HUES64 (cell line): ENCODE results near the gene GRK1.

ENCODE experiments used
- H3K27ac ChIP-seq: 2 replicates; pipeline ENCODE4 v1.7.0; 2013; ENCODE audit warnings: low read depth, low read length, inconsistent platforms
- H3K27me3 ChIP-seq: 2 replicates; pipeline ENCODE4 v1.6.1; 2013; ENCODE audit warnings: mild to moderate bottlenecking, low read length; ENCODE audit not compliant: insufficient read depth
- H3K36me3 ChIP-seq: 2 replicates; pipeline ENCODE4 v1.6.1; 2013; ENCODE audit warnings: mild to moderate bottlenecking, low read length; ENCODE audit not compliant: insufficient read depth
- H3K4me1 ChIP-seq: 2 replicates; pipeline ENCODE4 v1.6.1; 2013; ENCODE audit warnings: mild to moderate bottlenecking, low read length, moderate library complexity; ENCODE audit not compliant: insufficient read depth
- H3K4me3 ChIP-seq: 2 replicates; pipeline ENCODE4 v1.5.1; 2013; ENCODE audit warnings: mild to moderate bottlenecking, low read length, moderate library complexity
- H3K9ac ChIP-seq: 2 replicates; pipeline ENCODE4 v1.6.1; 2013; ENCODE audit warnings: mild to moderate bottlenecking, low read depth, low read length
- H3K9me3 ChIP-seq: 2 replicates; pipeline ENCODE4 v1.6.1; 2013; ENCODE audit warnings: low read depth, low read length; ENCODE audit not compliant: insufficient read depth
- WGBS: fragments of 150-250, 120-280 bp; methylation state at CpG from one replicate; pipeline ENCODE4 v1.1.7; 2013; ENCODE audit warnings: missing lambda C conversion rate; 5-methylcytosine and 5-hydroxymethylcytosine counted together

Gene GRK1

DNA sequence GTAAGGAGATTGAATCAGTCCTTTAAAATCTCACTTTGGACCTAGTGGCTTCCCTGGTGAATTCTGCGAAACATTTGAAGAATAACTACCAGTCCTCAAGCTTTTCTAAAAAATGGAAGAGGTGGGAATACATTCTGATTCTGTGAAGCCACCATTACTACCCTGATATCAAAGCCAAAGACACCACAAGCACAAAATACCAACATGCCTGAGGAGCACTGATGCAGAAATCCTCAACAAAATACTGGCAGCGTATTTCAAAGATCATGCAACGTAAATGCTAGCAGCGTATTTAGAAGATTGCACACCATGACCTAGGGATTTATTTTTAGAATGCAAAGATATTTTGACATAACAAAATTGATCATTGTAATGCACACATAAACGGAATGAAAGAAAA is 23.4 kb upstream of the GRK1 start:
- Histone ChIP-seq H3K36me3 (peaks cover 41% of the 10 kb centered on the region), H3K27me3 (no peaks in the 10 kb centered on the region), H3K4me1 (no peaks in the 10 kb centered on the region), H3K9ac (no peak overlapping the region), H3K9me3 (peaks cover 53% of the 10 kb centered on the region), H3K4me3 (no peak overlapping the region), H3K27ac (no peak overlapping the region)
- 99% methylated on average over 4 of the region's 5 CpGs for WGBS

GRCh38 chr13:113644800-113645199 is 22.2 kb upstream of the GRK1 start:
- peaks cover 48% of the 10 kb centered on the region for H3K9me3 ChIP-seq
- no peak overlapping the region for H3K4me3 ChIP-seq
- WGBS: 100% methylated on average over 1 of the region's 1 CpG
- H3K9ac ChIP-seq: no peak overlapping the region
- H3K4me1 ChIP-seq: no peaks in the 10 kb centered on the region
- no peaks in the 10 kb centered on the region for H3K27me3 ChIP-seq
- H3K36me3 ChIP-seq: peaks cover 29% of the 10 kb centered on the region
- H3K27ac ChIP-seq: no peak overlapping the region

- H3K4me1 ChIP-seq: no peaks in the 10 kb centered on the region
- H3K36me3 ChIP-seq: peaks cover 24% of the 10 kb centered on the region
- H3K4me3 ChIP-seq: no peak overlapping the region
- H3K27ac ChIP-seq: no peak overlapping the region
- H3K9ac ChIP-seq: no peak overlapping the region
- WGBS: 95% methylated on average over 9 of the region's 9 CpGs
- no peaks in the 10 kb centered on the region for H3K27me3 ChIP-seq
- H3K9me3 ChIP-seq: peaks cover 48% of the 10 kb centered on the region
These were observed 21.7 kb upstream of the GRK1 start for GRCh38 chr13:113645329-113645728.

DNA sequence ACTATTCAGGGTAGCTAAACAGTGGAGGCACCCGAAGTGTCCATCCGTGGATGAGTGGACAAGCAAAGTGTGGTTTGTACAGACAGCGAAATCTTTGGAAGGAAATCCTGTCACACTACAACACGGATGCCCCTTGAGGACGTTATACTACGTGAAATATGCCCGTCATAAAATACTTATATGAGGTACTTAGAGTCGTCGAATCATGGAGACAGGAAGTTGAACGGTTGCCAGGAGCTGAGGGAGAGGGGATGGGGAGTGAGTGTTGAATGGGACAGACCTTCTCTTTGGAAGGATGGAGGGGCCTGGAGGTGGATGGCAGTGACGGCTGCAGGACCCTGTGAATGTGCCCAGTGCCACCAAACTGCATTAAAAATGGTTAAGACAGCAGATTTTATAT is 20.6 kb upstream of the GRK1 start:
- Histone ChIP-seq H3K4me1 (no peaks in the 10 kb centered on the region), H3K27me3 (no peaks in the 10 kb centered on the region), H3K4me3 (no peak overlapping the region), H3K9me3 (peaks cover 42% of the 10 kb centered on the region), H3K27ac (no peak overlapping the region), H3K36me3 (peaks cover 14% of the 10 kb centered on the region), H3K9ac (no peak overlapping the region)
- 92% methylated on average over 11 of the region's 11 CpGs for WGBS

- WGBS: 98% methylated on average over 10 of the region's 10 CpGs
- H3K4me3 ChIP-seq: no peak overlapping the region
- H3K27ac ChIP-seq: no peak overlapping the region
- H3K9me3 ChIP-seq: peaks cover 37% of the 10 kb centered on the region
- peaks cover 9% of the 10 kb centered on the region for H3K36me3 ChIP-seq
- H3K4me1 ChIP-seq: no peaks in the 10 kb centered on the region
- no peaks in the 10 kb centered on the region for H3K27me3 ChIP-seq
- no peak overlapping the region for H3K9ac ChIP-seq
These were observed 20.1 kb upstream of the GRK1 start for GRCh38 chr13:113646921-113647340.

DNA sequence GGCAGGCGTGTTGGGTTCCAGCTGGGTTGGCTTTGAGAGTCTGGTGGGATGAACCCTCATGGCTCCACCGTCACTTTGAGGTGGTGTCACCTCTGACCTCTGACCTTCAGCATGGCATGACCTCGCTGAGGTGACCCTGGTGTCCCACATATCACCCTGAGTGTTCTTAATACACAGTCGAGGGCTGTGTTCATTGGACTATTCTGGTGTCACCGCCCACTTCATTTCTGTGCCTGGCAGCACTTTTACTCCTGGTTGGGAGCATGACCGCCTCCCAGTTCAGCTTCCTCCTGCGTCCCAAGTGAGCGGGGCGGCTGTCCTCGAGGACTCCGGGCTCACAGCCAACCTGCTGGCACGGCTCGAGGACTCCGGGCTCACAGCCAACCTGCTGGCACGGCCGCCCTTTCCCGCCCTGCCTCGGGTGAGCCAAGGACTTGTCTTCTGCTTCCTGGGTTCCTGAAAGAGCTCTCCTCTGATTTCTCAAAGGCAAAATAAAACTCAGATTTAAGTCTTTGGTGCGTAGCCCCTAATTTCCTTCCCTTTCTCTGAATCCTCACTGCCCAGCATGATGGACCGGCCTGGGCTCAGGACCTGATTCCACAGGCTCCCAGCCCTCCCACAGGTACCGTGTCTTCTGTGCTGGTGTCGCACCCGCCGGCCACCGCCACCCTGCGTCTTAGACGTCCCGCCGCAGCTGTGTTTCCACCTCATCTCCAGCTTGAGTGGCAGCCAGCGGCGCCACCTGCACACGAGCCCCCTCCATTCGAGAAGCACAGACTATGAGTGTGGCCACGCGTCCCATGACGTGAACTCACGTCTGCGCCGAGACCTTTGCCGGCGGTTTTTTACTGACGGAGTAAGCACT is 19.4 kb upstream of the GRK1 start:
- no peak overlapping the region for H3K4me3 ChIP-seq
- H3K27me3 ChIP-seq: no peaks in the 10 kb centered on the region
- no peak overlapping the region for H3K9ac ChIP-seq
- H3K36me3 ChIP-seq: 0 out of 2 replicates have a peak, but pooled peaks cover 2% of the 10 kb centered on the region
- 95% methylated on average over 42 of the region's 42 CpGs for WGBS
- no peaks in the 10 kb centered on the region for H3K4me1 ChIP-seq
- peaks cover 30% of the 10 kb centered on the region; the same call in 1 of the 2 replicates for H3K9me3 ChIP-seq
- no peak overlapping the region for H3K27ac ChIP-seq

DNA sequence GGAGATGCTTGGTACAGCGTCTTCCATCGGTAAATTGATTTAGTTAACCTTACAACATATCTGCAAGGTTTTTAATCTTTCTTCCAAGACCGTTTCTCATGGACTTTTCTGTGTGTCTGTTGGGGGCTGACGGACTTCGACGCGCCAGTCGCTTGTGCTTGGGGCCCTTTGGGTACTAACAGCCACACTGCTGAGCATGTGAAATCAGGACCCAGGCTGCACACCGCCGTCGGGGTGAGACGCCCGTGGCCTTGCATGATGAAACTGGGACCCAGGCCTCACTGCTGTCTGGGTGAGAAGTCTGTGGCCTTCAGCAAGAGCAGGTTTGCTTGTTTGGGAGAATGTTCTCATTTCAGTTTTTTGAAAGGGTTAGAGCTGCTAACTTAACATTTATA is 18.8 kb upstream of the GRK1 start:
- Histone ChIP-seq H3K4me3 (no peak overlapping the region), H3K27ac (no peak overlapping the region), H3K9me3 (peaks cover 24% of the 10 kb centered on the region; the same call in 1 of the 2 replicates), H3K9ac (no peak overlapping the region), H3K36me3 (no peaks in the 10 kb centered on the region), H3K4me1 (no peaks in the 10 kb centered on the region), H3K27me3 (no peaks in the 10 kb centered on the region)
- WGBS: 92% methylated on average over 13 of the region's 13 CpGs

DNA sequence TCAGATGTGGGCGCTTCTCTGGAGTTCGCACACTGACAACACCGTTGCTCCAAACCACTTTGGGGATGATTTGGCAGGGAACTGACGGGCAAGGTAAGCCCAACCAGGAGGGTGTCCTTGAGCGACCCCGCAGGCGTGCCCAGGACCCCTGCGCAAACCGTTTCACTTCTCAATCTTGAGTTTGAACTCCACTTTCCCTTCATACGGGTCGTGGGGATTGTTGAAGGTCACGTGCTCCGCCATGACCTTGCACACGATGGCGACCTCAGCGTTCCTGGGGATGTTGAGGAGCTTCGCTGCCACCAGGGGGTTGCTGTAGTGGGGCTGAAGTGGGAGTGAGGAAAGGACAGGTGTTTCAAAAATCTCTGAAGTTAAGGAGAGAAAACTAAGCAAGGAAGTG is 17.8 kb upstream of the GRK1 start:
- Histone ChIP-seq H3K4me1 (no peaks in the 10 kb centered on the region), H3K27ac (no peak overlapping the region), H3K4me3 (no peak overlapping the region), H3K9me3 (peaks cover 15% of the 10 kb centered on the region; the same call in 1 of the 2 replicates), H3K36me3 (no peaks in the 10 kb centered on the region), H3K9ac (no peak overlapping the region), H3K27me3 (no peaks in the 10 kb centered on the region)
- WGBS: 94% methylated on average over 17 of the region's 17 CpGs

GRCh38 chr13:113650275-113650674 is 16.7 kb upstream of the GRK1 start:
- Histone ChIP-seq H3K4me3 (no peak overlapping the region), H3K36me3 (no peaks in the 10 kb centered on the region), H3K27me3 (no peaks in the 10 kb centered on the region), H3K27ac (no peak overlapping the region), H3K9ac (no peak overlapping the region), H3K4me1 (no peaks in the 10 kb centered on the region), H3K9me3 (0 out of 2 replicates have a peak, but pooled peaks cover 5% of the 10 kb centered on the region)
- WGBS: 92% methylated on average over 15 of the region's 15 CpGs

DNA sequence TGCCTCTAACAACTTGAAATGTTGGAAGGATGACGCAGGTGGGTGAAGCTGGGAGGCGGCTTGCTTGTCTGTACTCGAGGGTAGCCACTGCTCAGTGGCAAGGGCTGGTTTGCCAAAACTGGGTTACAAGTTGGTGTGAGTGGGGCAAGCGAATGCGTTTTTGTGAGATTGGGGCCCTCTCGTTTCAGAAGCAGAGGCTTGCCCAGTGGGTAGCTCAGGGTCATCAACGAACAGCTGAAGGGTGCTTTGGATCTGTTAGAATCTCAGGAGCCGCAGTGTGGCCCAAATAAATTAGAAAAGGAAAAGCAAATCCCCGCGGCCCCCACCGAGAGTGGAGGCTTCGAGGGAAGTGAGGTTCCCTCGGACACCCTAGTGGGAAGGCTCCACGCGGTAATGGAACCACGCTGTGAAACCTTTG is 16.3 kb upstream of the GRK1 start:
- Histone ChIP-seq H3K9me3 (0 out of 2 replicates have a peak, but pooled peaks cover 4% of the 10 kb centered on the region), H3K4me3 (no peak overlapping the region), H3K27ac (no peak overlapping the region), H3K9ac (no peak overlapping the region), H3K27me3 (no peaks in the 10 kb centered on the region), H3K36me3 (no peaks in the 10 kb centered on the region), H3K4me1 (no peaks in the 10 kb centered on the region)
- WGBS: 96% methylated on average over 16 of the region's 16 CpGs

DNA sequence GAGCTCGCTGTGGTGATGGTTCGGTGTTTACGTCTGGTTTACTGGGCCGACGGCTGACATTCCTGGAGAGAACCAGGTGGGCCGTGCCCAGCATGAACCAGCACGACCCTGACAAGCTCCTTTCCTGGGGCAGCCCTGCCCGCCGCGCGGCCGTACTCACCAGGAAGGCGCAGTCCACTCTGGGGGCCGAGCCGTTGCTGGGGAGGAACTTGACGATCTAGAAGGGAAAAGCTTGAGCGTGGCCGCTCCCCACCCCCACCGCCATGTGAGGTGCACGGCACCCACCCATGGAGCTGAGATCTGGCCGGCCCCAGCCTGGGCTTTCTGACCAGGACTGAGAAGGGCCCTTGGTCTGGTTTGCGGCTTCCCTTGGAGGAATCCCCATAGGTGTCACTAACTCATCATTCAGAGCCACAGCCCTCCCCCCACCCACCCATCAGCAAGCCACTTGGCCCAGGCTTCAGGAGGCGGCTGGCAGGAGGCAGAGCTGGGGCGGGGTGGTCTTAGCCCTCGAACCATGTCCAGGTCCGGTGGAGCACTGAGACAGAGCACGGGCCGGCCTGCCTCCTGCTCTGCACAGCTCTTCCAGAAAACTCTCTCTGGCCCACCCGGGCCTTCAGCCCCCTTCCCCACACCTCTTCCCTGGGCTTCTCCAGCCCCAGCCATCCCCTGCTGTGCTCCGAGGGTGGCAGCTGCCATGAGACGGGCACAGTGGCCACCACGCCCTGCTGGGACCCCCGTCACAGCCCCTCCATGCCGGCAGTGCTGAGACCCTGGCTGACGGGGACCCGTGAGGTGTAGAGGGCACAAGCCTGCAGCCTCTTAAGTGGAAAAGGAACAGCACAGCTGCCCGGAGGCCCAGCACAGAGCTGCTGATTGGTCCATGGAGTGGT is 15.3 kb upstream of the GRK1 start:
- H3K27me3 ChIP-seq: no peaks in the 10 kb centered on the region
- H3K9me3 ChIP-seq: no peaks in the 10 kb centered on the region
- no peak overlapping the region for H3K27ac ChIP-seq
- no peaks in the 10 kb centered on the region for H3K36me3 ChIP-seq
- H3K9ac ChIP-seq: no peak overlapping the region
- no peak overlapping the region for H3K4me3 ChIP-seq
- 94% methylated on average over 37 of the region's 37 CpGs for WGBS
- H3K4me1 ChIP-seq: no peaks in the 10 kb centered on the region
